H7 (cell line): ENCODE measurements around the gene NAA40. TPM values are rescaled to one million over a fixed set of nuclear protein-coding genes. Genes with fewer than 3 reads are reported as not detected.
A peak's percentile ranks its signal among the peaks of the same experiment; 100 is the strongest.
"Not testable (repeated sequence)": the region's sequence is repeated elsewhere in the genome, so short reads cannot be mapped to it uniquely, and the experiment has no call there.

Source experiments
- DNase-seq: peaks from one replicate; pipeline ENCODE4 v3.0.0; 2012
- H3K27me3 ChIP-seq: 2 replicates; pipeline ENCODE4 v1.6.0; 2011; ENCODE audit warnings: mild to moderate bottlenecking, low read length; ENCODE audit not compliant: control insufficient read depth, insufficient read depth
- H3K36me3 ChIP-seq: replicated peaks from 2 replicates; pipeline ENCODE4 v1.5.1; 2011; ENCODE audit warnings: low read length; ENCODE audit not compliant: control insufficient read depth, insufficient read depth
- H3K4me3 ChIP-seq: 2 replicates; pipeline ENCODE4 v1.5.1; 2011; ENCODE audit warnings: low read depth, mild to moderate bottlenecking, control low read depth, low read length, moderate library complexity; ENCODE audit not compliant: insufficient read depth
- total RNA-seq: library from RNA; depleted of rRNA; stranded (reverse); fragments of >200 nt; shearing (Covaris generic); gene quantifications from 2 replicates; pipeline ENCODE4 v1.2.3, GENCODE V29; 2014

NAA40 gene
- total RNA-seq, 1 experiment from 2014 or later = 15.0 TPM

DNA sequence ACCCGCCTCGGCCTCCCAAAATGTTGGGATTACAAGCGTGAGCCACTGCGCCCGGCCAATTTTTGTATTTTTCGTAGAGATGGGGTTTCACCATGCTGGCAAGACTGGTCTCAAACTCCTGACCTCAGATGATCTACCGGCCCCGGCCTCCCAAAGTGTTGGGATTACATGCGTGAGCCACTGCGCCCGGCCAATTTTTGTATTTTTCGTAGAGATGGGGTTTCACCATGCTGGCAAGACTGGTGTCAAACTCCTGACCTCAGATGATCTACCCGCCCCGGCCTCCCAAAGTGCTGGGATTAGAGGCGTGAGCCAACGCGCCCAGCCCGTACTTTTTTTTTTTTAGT is 35.1 kb downstream of the NAA40 start:
- H3K4me3 ChIP-seq, H3K36me3 ChIP-seq, DNase-seq, H3K27me3 ChIP-seq: not testable (repeated sequence)

DNA sequence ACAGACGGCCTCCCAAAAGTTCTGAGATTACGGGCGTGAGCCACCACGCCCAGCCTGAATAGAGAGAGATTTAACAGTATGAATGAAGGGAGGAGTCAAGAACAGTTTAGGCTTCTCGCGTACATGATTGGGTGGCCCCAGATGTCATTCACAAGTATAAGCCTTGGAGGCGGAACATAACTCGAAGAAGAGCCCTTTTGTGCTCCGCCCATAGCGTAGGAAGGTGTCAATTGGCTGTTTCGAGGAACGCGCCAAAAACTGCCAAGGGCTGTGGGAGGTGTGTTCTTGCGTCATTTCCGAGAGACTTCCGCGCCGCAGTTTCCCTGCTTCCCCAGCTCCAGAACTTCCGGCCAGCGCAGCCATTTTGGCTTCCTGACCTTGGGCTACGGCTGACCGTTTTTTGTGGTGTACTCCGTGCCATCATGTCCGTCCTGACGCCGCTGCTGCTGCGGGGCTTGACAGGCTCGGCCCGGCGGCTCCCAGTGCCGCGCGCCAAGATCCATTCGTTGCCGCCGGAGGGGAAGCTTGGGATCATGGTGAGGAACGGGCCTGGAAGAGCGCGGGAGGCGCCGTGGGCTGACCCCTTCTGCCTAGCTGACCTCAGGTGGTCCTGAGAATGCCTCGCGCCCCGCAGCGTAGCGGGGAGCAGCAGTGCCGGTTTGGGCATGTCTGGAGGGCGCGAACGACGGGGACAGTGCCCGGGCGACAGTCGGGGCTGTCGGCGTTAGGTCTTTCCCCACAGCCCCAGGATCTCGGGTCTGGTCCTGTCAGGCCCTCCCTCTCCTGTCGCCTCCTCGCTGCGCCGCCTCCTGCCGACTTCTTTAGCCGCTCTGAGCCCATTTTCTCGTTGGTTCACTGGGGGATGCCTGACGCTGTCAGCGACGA is 35.7 kb downstream of the NAA40 start, which contains the start of gene COX8A:
COX8A (plus strand) TSS at position 362 of the 885 bp plus-strand sequence; CDS start at position 423, 61 bp downstream.
- peak; percentile 97 for DNase-seq
- Histone ChIP-seq H3K36me3 (peaks cover 6% of the 10 kb centered on the region), H3K27me3 (no peaks in the 10 kb centered on the region), H3K4me3 (peak within 1 kb of the TSS; percentile 99)

DNA sequence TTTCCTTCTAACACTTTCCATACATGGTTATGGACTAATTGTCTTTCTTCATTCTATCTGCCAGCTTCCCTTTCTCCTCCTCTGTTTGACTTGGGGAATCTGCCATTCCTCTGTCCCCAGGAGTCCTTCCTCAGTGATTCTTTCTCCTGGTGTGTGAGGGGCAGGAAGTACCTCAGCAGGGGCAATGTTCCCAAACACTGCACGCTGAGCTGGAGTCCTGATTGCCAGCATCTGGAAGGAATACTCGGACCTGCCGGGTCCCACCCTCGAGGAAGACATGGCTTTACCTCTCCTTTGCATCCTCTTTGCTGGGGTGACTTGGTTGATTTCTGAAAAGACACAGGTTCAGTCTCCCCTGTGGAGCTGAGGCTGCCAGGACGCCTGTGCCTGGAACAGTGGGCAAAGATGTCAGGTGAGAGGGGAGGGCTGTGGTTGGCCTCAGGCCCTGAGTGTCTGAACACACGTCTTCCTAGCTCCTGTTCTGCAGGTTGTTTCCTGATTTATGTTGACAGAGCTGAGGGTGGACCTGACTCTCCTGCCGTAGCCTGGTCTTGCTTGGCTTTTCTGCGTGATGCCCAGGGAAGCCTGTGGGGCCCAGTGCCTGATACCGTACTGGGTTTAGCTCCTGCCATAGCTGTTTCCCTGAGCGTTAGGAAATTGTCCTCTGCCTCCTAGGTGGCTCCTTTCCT is 39.9 kb downstream of the NAA40 start:
- peaks cover 6% of the 10 kb centered on the region for H3K36me3 ChIP-seq
- peak; percentile 80 for DNase-seq
- H3K4me3 ChIP-seq = no peak overlapping the region
- H3K27me3 ChIP-seq = no peaks in the 10 kb centered on the region

DNA sequence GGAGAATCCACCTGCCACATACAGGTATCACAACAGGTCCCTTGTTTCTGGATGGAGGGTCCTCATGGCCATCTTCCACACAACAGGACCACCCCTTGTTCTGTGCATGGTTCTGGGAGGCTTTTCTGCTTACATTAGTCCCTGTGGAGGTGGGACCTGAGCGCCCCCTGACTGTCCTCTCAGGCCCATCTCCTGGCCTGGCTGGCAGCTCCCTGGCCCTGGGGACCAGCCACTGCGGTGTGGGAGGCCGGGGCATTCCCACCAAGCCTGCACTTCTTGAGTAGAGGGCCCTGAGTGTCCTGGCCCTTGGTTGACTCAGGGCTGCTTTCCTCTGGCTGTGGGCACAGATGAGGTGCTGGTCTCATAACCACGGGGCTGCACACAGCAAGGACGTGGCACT is 40.6 kb downstream of the NAA40 start:
- peak; percentile 51 for DNase-seq
- no peak overlapping the region for H3K4me3 ChIP-seq
- no peaks in the 10 kb centered on the region for H3K27me3 ChIP-seq
- H3K36me3 ChIP-seq = peaks cover 6% of the 10 kb centered on the region

DNA sequence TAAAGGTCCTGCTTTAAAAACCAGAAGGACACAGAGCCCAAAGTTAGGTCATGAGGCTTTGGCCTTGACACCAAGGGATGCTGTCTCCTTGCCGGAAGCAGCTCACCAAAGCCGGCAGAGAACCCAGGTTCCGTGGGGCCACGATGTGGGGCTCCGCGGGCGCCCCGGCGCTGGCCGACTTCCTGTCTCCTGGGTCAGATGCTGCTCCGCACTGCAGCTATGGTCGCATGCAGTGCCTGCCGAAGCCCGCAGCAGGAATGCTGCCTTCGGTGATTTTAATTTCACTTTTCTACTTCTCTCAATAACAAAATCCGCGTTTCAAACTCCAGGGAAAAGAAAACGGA is 47.0 kb downstream of the NAA40 start:
- Histone ChIP-seq H3K4me3 (peak overlapping the region; percentile 96), H3K27me3 (no peaks in the 10 kb centered on the region), H3K36me3 (peaks cover 14% of the 10 kb centered on the region)
- peak; percentile 81 for DNase-seq

DNA sequence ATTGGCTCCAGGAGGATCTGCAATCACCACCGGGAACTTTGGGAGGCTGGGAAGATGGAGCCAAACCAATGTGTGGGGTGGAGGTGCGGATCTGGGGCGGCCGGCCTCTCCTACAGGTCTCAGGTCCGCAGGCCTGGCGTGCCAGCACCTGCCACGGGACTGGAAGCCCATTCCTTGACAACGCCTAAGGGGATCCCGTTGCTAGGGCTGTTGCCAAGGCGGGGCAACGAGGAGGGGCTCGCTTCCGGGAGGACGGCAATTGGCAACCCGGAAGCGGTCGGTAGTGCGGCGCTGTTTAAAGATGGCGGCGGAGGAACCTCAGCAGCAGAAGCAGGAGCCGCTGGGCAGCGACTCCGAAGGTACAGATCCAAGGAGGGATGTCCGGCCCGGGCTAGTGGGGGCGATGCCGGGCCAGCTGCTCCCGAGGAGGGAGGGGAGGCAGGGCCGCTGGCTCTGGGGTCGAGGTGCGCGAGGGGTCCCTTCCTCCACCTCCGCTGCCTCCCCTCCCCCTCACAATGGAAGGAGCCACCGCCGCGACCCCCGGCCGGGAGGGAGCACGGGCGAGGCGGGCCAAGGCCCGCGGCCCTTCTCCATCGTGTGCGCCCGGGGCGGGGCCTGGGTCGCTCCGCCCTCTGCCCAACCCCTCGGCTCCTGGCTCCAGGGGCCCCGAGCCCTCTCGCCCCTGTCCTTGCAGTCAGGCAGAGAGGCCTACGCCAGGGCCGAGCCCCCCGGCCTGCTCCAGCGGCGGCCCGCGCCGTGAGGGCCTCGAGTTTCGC is 47.5 kb downstream of the NAA40 start, which contains the start of gene OTUB1:
OTUB1 (plus strand) TSS at position 283 of the 776 bp plus-strand sequence; CDS start at position 302, 19 bp downstream.
- peaks cover 19% of the 10 kb centered on the region for H3K36me3 ChIP-seq
- peak within 1 kb of the TSS; percentile 96 for H3K4me3 ChIP-seq
- peak; percentile 99 for DNase-seq
- no peaks in the 10 kb centered on the region for H3K27me3 ChIP-seq

DNA sequence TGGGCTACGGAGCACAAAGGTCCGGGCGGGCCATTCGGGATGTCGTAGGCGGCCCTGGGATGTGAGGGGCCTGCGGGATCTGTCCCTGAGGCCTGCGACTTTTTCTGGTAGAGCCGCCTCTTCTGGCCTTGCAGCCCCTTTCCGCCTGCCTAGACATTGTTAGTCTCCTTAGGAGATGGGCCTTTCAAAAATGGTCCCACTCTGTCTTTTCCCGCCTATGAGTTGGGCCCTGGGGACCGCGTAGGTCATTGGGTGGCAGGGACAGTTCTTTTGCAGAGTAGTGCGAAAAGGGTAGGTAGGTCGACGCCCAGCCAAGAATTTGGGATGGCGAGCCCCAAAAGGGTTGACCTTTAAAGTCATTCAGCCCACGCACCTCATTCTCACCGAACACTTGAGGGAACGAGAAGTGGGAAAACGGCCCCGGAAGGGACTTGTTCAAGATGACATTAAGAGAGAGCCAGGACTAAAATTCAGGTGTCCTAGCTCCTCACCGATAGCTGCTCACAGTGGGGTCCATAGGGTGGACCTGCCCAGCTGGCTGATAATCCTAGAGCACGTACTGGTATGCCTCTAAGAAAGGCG is 48.2 kb downstream of the NAA40 start:
- Histone ChIP-seq H3K27me3 (no peaks in the 10 kb centered on the region), H3K36me3 (peaks cover 22% of the 10 kb centered on the region), H3K4me3 (peak overlapping the region; percentile 96)
- no peak for DNase-seq

DNA sequence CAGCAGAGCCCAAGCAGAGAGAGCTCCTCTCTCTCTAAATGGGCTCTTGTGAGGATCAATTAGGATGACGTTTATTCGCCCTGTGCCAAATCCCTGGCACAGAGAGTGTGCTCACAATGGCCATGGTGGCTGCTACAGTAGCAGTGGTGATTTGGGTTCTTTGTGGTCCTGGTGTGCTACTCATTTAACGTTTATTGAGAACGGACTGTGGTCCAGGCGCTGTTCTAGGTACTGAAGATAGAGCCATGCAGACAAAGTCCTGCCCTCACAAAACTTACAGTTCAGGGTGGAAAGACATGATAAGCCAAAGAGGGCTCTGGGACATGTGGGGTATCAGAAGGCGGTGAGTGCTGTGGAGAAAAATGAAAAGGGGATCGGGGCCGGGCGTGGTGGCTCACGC is 52.8 kb downstream of the NAA40 start:
- H3K27me3 ChIP-seq = no peaks in the 10 kb centered on the region
- DNase-seq = no peak
- H3K36me3 ChIP-seq = peaks cover 27% of the 10 kb centered on the region
- no peak overlapping the region for H3K4me3 ChIP-seq

DNA sequence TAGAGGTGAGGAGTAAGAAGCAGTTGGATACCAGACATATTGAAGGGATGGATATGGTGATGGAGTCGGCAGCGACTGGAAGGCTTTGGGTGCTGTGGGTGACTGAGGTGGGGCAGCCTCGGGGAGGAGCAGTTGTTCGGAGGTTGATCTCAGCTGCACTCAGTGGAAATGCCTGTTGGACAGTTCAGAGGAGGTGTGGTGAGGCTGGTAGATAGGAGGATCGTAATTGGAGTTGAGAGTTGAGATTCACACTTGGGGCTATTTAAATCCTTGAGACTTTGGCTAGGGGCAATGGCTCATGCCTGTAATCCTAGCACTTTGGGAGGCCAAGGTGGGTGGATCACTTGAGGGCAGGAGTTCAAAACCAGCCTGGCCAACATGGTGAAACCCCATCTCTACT is 54.3 kb downstream of the NAA40 start:
- Histone ChIP-seq H3K36me3 (peaks cover 28% of the 10 kb centered on the region), H3K4me3 (no peak overlapping the region), H3K27me3 (no peaks in the 10 kb centered on the region)
- no peak for DNase-seq

DNA sequence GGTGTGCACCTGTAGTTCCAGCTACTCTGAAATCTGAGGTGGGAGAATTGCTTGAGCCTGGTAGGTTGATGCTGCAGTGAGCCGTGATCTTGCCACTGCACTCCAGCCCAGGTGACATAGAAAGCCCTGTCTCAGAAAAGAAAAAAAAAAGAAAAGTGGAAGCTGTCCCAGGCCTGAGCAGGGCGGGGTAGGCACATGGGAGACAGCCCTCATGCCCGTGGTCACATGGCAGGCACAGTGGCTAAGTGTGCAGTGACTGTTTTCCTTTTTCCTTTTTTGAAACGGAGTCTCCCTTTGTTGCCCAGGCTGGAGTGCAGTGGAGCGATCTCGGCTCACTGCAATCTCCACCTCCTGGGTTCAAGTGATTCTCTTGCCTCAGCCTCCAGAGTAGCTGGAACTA is 55.2 kb downstream of the NAA40 start:
- H3K36me3 ChIP-seq = peaks cover 22% of the 10 kb centered on the region
- H3K4me3 ChIP-seq = no peak overlapping the region
- H3K27me3 ChIP-seq = no peaks in the 10 kb centered on the region
- DNase-seq = no peak

DNA sequence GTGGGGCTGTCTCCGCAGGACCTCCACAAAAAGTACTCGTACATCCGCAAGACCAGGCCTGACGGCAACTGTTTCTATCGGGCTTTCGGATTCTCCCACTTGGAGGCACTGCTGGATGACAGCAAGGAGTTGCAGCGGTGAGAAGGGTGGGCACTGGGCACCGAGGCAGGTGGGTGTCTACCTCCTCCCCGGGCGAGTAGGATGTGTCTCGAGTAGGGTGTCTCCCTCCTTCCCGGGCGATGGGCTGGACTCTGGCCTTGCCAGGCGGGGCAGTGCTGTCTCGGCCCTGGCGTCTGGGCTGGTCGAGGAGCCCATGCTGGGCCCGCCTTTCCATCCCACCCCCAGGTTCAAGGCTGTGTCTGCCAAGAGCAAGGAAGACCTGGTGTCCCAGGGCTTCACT is 57.7 kb downstream of the NAA40 start:
- Histone ChIP-seq H3K4me3 (no peak overlapping the region), H3K36me3 (peaks cover 9% of the 10 kb centered on the region), H3K27me3 (peaks cover 3% of the 10 kb centered on the region; the same call in 1 of the 2 replicates)
- DNase-seq = peak; percentile 58

DNA sequence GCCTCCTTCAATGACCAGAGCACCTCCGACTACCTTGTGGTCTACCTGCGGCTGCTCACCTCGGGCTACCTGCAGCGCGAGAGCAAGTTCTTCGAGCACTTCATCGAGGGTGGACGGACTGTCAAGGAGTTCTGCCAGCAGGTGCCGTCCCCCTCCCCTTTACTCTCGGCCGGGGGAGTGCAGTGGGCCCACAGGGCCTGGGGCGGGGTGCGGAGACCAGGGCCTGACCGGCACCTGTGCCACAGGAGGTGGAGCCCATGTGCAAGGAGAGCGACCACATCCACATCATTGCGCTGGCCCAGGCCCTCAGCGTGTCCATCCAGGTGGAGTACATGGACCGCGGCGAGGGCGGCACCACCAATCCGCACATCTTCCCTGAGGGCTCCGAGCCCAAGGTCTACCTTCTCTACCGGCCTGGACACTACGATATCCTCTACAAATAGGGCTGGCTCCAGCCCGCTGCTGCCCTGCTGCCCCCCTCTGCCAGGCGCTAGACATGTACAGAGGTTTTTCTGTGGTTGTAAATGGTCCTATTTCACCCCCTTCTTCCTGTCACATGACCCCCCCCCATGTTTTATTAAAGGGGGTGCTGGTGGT is 58.4 kb downstream of the NAA40 start:
- Histone ChIP-seq H3K36me3 (peaks cover 5% of the 10 kb centered on the region), H3K4me3 (no peak overlapping the region), H3K27me3 (peaks cover 4% of the 10 kb centered on the region; the same call in 1 of the 2 replicates)
- DNase-seq = no peak

DNA sequence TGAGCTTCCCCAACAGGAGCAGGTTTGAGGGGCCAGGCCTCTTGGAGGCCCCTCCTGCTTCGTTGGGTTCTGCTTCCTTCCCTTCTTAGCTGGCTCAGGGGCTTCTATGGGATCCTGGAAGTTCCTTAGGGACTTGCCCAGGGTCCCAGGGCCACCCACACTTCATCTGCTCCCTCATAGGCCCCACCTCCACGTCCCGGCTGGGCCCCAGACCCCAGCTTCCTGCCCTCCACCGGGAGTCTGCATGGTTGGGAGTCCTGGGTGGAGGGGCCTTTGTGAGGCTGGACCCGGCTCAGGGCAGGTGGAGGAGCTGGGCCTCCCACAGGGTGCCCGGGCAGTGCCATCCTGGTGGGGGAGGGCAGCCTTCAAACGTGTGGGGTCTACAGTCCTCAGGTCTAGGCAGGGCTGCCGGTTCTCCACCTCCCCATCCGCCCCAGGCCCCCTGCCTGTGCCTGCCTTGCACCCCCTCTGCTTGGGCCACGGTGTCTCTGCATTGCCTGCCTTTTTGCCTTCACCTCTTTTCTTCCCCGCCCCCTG is 59.1 kb downstream of the NAA40 start:
- Histone ChIP-seq H3K36me3 (peaks cover 5% of the 10 kb centered on the region), H3K27me3 (peaks cover 4% of the 10 kb centered on the region; the same call in 1 of the 2 replicates), H3K4me3 (no peak overlapping the region)
- peak; percentile 77 for DNase-seq
